HepG2 (cell line): Measurements from ENCODE around the gene DDRGK1. TPM values are rescaled to one million over a fixed set of nuclear protein-coding genes. Genes with fewer than 3 reads are reported as not detected.
A peak's percentile ranks its signal among the peaks of the same experiment; 100 is the strongest.

Experiments
- ATAC-seq: fragments of 200-7000 bp; cut with Tn5 transposase; 3 replicates; pipeline ENCODE4 v1.9.1; 2020; ENCODE audit warnings: mild to moderate bottlenecking, moderate library complexity
- BruUV-seq: library from RNA; stranded (reverse); fragments of 400-500 nt; replicated peaks from 2 replicates; lab custom pipeline; 2021; lab: Mats Ljungman, UMichigan
- CTCF ChIA-PET: fragments of 300-600 bp; formaldehyde crosslinking; extraction: SDS; loops from one replicate; lab custom pipeline; 2021; ENCODE audit warnings: low total read pairs, inconsistent platforms, low intra/inter-chr PET ratio; lab: Yijun Ruan, JAX
- POLR2A ChIA-PET: fragments of 350-600 bp; sonication (Branson Sonifier 250); formaldehyde crosslinking; loops from one replicate; lab custom pipeline; 2020; ENCODE audit warnings: antibody characterized with exemption, inconsistent platforms; lab: Yijun Ruan, JAX
- DNase-seq: peaks from one replicate; pipeline ENCODE4 v3.0.0-alpha.2; 2015; ENCODE audit warnings: low spot score
- FAIRE-seq: peaks from 3 replicates; lab custom pipeline; 2011; peaks lifted over from hg19 to GRCh38; lab: Jason Lieb, UNC
- H2AFZ ChIP-seq: one replicate; pipeline ENCODE4 v1.6.1; 2011; ENCODE audit warnings: low read length, inconsistent platforms
- H3K27ac ChIP-seq: fragments of 300-600 bp; 3 replicates; pipeline ENCODE4 v1.8.0; 2011; ENCODE audit warnings: mixed run types, mild to moderate bottlenecking, mixed read lengths, low read length, inconsistent platforms; ENCODE audit not compliant: insufficient read depth; ENCODE audit errors: extremely low read length
- H3K27me3 ChIP-seq, 2 experiments: fragments of 200-600 bp in 1 of 2; 2 replicates in 1 of 2; 3 replicates in 1 of 2; pipeline versions ENCODE4 v1.6.0 to v1.8.0; 2011; ENCODE audit warnings: low read length in 2 of 2, mild to moderate bottlenecking in 2 of 2, moderate library complexity in 2 of 2, inconsistent platforms in 1 of 2; ENCODE audit not compliant: insufficient read depth in 2 of 2, control insufficient read depth in 1 of 2
- H3K36me3 ChIP-seq, 2 experiments: fragments of 200-600 bp in 1 of 2; replicated peaks in 1 of 2; 2 replicates in 1 of 2; 3 replicates in 1 of 2; pipeline versions ENCODE4 v1.5.1 to v1.8.0; 2011; ENCODE audit warnings: low read length in 2 of 2, inconsistent platforms in 1 of 2; ENCODE audit not compliant: insufficient read depth in 2 of 2, control insufficient read depth in 1 of 2
- H3K4me1 ChIP-seq: 2 replicates; pipeline ENCODE4 v1.5.1; 2012; ENCODE audit warnings: low read length, inconsistent platforms; ENCODE audit not compliant: insufficient read depth
- H3K4me2 ChIP-seq: 2 replicates; pipeline ENCODE4 v1.6.0; 2011; ENCODE audit warnings: low read depth, low read length, inconsistent platforms
- H3K4me3 ChIP-seq, 3 experiments: fragments of 200-600 bp in 1 of 3; sonication (generic), shearing (Covaris generic) in 1 of 3; replicated peaks in 1 of 3; 2 replicates each; pipeline ENCODE4 v1.5.1; 2011 to 2016; ENCODE audit warnings: low read length in 3 of 3, inconsistent platforms in 2 of 3, low read depth in 2 of 3, mild to moderate bottlenecking in 2 of 3, control low read depth in 1 of 3, mixed read lengths in 1 of 3; ENCODE audit not compliant: insufficient read depth in 1 of 3
- H3K79me2 ChIP-seq: one replicate; pipeline ENCODE4 v1.6.1; 2011; ENCODE audit warnings: low read length, inconsistent platforms; ENCODE audit not compliant: insufficient read depth
- H3K9ac ChIP-seq: 2 replicates; pipeline ENCODE4 v1.6.0; 2011; ENCODE audit warnings: mild to moderate bottlenecking, low read depth, low read length, inconsistent platforms; ENCODE audit not compliant: insufficient read depth
- H3K9me3 ChIP-seq: 2 replicates; pipeline ENCODE4 v1.5.1; 2012; ENCODE audit warnings: mild to moderate bottlenecking, low read length
- H4K20me1 ChIP-seq: 2 replicates; pipeline ENCODE4 v1.6.0; 2011; ENCODE audit warnings: inconsistent platforms, mild to moderate bottlenecking, low read length, moderate library complexity; ENCODE audit not compliant: insufficient read depth
- AGO1 ChIP-seq: fragments of 200-400 bp; formaldehyde crosslinking; IDR thresholded peaks from 2 replicates; pipeline ENCODE4 v1.6.1; 2017; ENCODE audit warnings: mild to moderate bottlenecking, low read depth, low read length, moderate library complexity; ENCODE audit not compliant: poor library complexity, severe bottlenecking
- AGO2 ChIP-seq: fragments of 200-400 bp; formaldehyde crosslinking; optimal IDR thresholded peaks from 2 replicates; pipeline ENCODE3; 2017; ENCODE audit warnings: mild to moderate bottlenecking, low read depth, low read length, moderate library complexity
- CHCHD3 ChIP-seq: sonication (generic); formaldehyde crosslinking; IDR thresholded peaks from 2 replicates; pipeline ENCODE4 v1.8.0; 2022; ENCODE audit warnings: mild to moderate bottlenecking, missing genetic modification reagents, moderate library complexity
- HNRNPL ChIP-seq: fragments of 200-400 bp; formaldehyde crosslinking; IDR thresholded peaks from 2 replicates; pipeline ENCODE4 v1.6.1; 2017; ENCODE audit warnings: mild to moderate bottlenecking, low read depth, low read length
- KDM5B ChIP-seq: sonication (generic); formaldehyde crosslinking; IDR thresholded peaks from 2 replicates; pipeline ENCODE4 v1.4.0; 2020; ENCODE audit warnings: missing genetic modification reagents, mild to moderate bottlenecking, borderline replicate concordance
- NFIB ChIP-seq: sonication (generic); formaldehyde crosslinking; IDR thresholded peaks from 2 replicates; pipeline ENCODE4 v1.9.0; 2021; ENCODE audit warnings: missing genetic modification reagents, mild to moderate bottlenecking, borderline replicate concordance
- SP4 ChIP-seq: sonication (generic); formaldehyde crosslinking; IDR thresholded peaks from 2 replicates; pipeline ENCODE4 v1.8.1; 2023; ENCODE audit warnings: mild to moderate bottlenecking, missing genetic modification reagents
- ZNF614 ChIP-seq: IDR thresholded peaks from 2 replicates; pipeline ENCODE4 v1.6.1; 2018; ENCODE audit warnings: missing biosample characterization, missing genetic modification reagents, inconsistent platforms, borderline replicate concordance
- ZNF800 ChIP-seq: sonication (generic); formaldehyde crosslinking; IDR thresholded peaks from 2 replicates; pipeline ENCODE4 v1.4.0; 2020; ENCODE audit warnings: missing genetic modification reagents
- WGBS: methylation state at CpG from one replicate; pipeline ENCODE4 v1.1.6; 2017; ENCODE audit warnings: low lambda C conversion rate; 5-methylcytosine and 5-hydroxymethylcytosine counted together
- in situ Hi-C: cut with HindIII; loops from 2 replicates; pipeline ENCODE4 v1.10.0; 2017; ENCODE audit warnings: low pct_unique_long_range_greater_than_20kb; ENCODE audit not compliant: extremely low pct_ligation_motif_present
- intact Hi-C: fragments of 100-400 bp; cut with micrococcal nuclease; formaldehyde crosslinking; loops from one replicate; pipeline ENCODE4 v1.10.0; 2022; ENCODE audit not compliant: unreplicated experiment
- polyA plus RNA-seq, 8 experiments: library from polyadenylated mRNA; depleted of rRNA in 3 of 8; stranded (reverse) in 7 of 8; unstranded in 1 of 8; fragments of >200 nt; fragmentation: Illumina TruSeq in 4 of 8; extraction: Trizol in 4 of 8; gene quantifications; 2 replicates each; pipeline versions ENCODE4 v1.2.1 to v1.2.3, GENCODE V29; 2011 to 2016; ENCODE audit warnings: low read depth in 4 of 8, missing spikeins in 1 of 8, mixed read lengths in 1 of 8; ENCODE audit not compliant: insufficient read depth in 1 of 8
- total RNA-seq, 5 experiments: library from RNA; depleted of rRNA; stranded (reverse); fragments of >200 nt; fragmentation: Illumina TruSeq; extraction: Trizol; gene quantifications; 2 replicates each; pipeline ENCODE4 v1.2.3, GENCODE V29; 2016; ENCODE audit warnings: low read depth in 1 of 5
- TF ChIP-seq, protein P1 (sequence below): sonication (generic); formaldehyde crosslinking; IDR thresholded peaks from 2 replicates; pipeline ENCODE4 v1.8.0; 2022; ENCODE audit warnings: missing genetic modification reagents, mild to moderate bottlenecking, moderate library complexity, borderline replicate concordance
- TF ChIP-seq, protein P2 (sequence below): sonication (generic); formaldehyde crosslinking; IDR thresholded peaks from 2 replicates; pipeline ENCODE4 v1.8.0; 2022; ENCODE audit warnings: missing genetic modification reagents, mild to moderate bottlenecking, borderline replicate concordance

DDRGK1 gene
- total and polyA plus RNA-seq, 2 of the 13 experiments (the other 11 are each of a cell fraction or from before 2014, with no cell fraction given), result 96.7 to 149 TPM

DNA sequence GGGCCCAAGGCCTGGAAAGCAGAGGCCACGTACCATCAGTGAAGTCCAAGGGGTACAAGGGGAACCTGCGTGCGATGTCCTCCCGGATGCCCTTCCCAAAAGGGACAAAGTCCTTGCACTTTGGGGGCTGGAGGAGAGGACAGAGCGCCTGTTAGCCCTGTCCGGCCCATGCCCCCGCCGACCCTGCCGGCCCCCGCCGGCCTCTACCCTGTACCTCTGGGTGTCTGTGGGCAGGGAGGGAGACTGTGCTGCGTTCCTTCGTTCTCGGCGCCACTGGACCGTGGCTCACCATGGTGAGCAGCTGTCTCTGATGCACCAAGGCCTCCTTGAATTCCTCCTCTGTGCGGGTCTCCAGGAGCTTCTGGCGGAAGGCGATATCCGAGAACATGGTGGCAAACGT, 26.6 kb upstream of the DDRGK1 start (continued):
- TF ChIP-seq CHCHD3 (CRISPR knock-in tag) (0 out of 2 replicates have a peak, but pooled peaks have one; percentile 17), ZNF614 (CRISPR knock-in tag) (no peak), ZNF800 (CRISPR knock-in tag) (no peak), AGO2 (peak; percentile 32), KDM5B (CRISPR knock-in tag) (peak; percentile 35; the same call in 1 of the 2 replicates), SP4 (CRISPR knock-in tag) (no peak), NFIB (CRISPR knock-in tag) (0 out of 2 replicates have a peak, but pooled peaks have one; percentile 45)
- TF ChIP-seq, protein P1, sequence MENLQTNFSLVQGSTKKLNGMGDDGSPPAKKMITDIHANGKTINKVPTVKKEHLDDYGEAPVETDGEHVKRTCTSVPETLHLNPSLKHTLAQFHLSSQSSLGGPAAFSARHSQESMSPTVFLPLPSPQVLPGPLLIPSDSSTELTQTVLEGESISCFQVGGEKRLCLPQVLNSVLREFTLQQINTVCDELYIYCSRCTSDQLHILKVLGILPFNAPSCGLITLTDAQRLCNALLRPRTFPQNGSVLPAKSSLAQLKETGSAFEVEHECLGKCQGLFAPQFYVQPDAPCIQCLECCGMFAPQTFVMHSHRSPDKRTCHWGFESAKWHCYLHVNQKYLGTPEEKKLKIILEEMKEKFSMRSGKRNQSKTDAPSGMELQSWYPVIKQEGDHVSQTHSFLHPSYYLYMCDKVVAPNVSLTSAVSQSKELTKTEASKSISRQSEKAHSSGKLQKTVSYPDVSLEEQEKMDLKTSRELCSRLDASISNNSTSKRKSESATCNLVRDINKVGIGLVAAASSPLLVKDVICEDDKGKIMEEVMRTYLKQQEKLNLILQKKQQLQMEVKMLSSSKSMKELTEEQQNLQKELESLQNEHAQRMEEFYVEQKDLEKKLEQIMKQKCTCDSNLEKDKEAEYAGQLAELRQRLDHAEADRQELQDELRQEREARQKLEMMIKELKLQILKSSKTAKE (CRISPR knock-in tag), result no peak

GRCh38 chr20:3229798-3230197, 25.3 kb upstream of the DDRGK1 start:
- no peak for ATAC-seq
- Histone ChIP-seq H3K4me2 (no peak overlapping the region), H3K79me2 (no peaks in the 10 kb centered on the region), H4K20me1 (no peaks in the 10 kb centered on the region), H3K4me3 (no peak overlapping the region), H3K9ac (no peak overlapping the region), H2AFZ (no peak overlapping the region), H3K36me3 (peaks cover 0 to 15% of the 10 kb centered on the region in 2 experiments; a peak in 3 of 5 replicates), H3K27ac (no peak overlapping the region), H3K9me3 (no peaks in the 10 kb centered on the region), H3K27me3 (no peaks in the 10 kb centered on the region), H3K4me1 (peaks cover 57% of the 10 kb centered on the region)
- TF ChIP-seq HNRNPL, result 0 out of 2 replicates have a peak, but pooled peaks have one; percentile 39
- TF ChIP-seq AGO1, result peak; percentile 2
- TF ChIP-seq, protein P2, sequence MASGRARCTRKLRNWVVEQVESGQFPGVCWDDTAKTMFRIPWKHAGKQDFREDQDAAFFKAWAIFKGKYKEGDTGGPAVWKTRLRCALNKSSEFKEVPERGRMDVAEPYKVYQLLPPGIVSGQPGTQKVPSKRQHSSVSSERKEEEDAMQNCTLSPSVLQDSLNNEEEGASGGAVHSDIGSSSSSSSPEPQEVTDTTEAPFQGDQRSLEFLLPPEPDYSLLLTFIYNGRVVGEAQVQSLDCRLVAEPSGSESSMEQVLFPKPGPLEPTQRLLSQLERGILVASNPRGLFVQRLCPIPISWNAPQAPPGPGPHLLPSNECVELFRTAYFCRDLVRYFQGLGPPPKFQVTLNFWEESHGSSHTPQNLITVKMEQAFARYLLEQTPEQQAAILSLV (CRISPR knock-in tag), result no peak
- no peak for FAIRE-seq
- 95% methylated on average over 14 of the region's 14 CpGs for WGBS
- no peak for DNase-seq
- POLR2A ChIA-PET, result interaction anchor here (0.7 kb wide), 1 partner anchor 17 kb away, joined by 3 read pairs; no protein-coding TSS in a partner anchor
- no TSS peak for BruUV-seq
- intact Hi-C loops (loop anchor here (2.0 kb wide), 1 partner anchor 21 kb away; the partner anchor contains the start of gene ITPA), in situ Hi-C loops (no loop called here)
- CTCF ChIA-PET, result no interaction called here
